ENCODE data around the gene TLX2. TPM values are rescaled to one million over a fixed set of nuclear protein-coding genes. Genes with fewer than 3 reads are reported as not detected.

Gene TLX2
- total RNA-seq, 3 donors from 2014 or later (not counting 1 experiment from before 2014, with no cell fraction given), result 0.23 to 0.45 TPM; not detected in 1

GRCh38 chr2:74548285-74548899 lies 34.1 kb downstream of the TLX2 start:
- Mint-ChIP-seq H3K27ac (no peak overlapping the region), H3K36me3 (no peaks in the 10 kb centered on the region), H3K4me1 (peaks cover 4 to 7% of the 10 kb centered on the region in 2 donors), H3K27me3 (ENCODE audit: low read depth in 2 of 2) (peaks cover 45 to 53% of the 10 kb centered on the region in 2 donors), H3K4me3 (peak overlapping the region; percentile 74), H3K9me3 (no peaks in the 10 kb centered on the region)
- 33% methylated on average over 26 of the region's 26 CpGs for WGBS (ENCODE audit: insufficient coverage)
- Histone ChIP-seq H3K4me3 (ENCODE audit: low read length) (peak overlapping the region; percentile 10), H3K9me3 (ENCODE audit: control insufficient read depth, insufficient read depth, low read length) (no peaks in the 10 kb centered on the region), H3K27me3 (ENCODE audit: control insufficient read depth, insufficient read depth, low read length) (peaks cover 23% of the 10 kb centered on the region), H3K4me1 (ENCODE audit: control insufficient read depth, insufficient read depth, low read length) (peaks cover 15% of the 10 kb centered on the region), H3K27ac (ENCODE audit: low read length) (no peak overlapping the region), H3K36me3 (ENCODE audit: control insufficient read depth, insufficient read depth, low read length) (no peaks in the 10 kb centered on the region)
- intact Hi-C loops (cut with micrococcal nuclease), result no loop called here
- DNase-seq, result no peak
- no peak for TF ChIP-seq CTCF (IDR thresholded peaks at IDR 0.05)
- no peak for ATAC-seq

GRCh38 chr2:74548900-74549826 lies 34.9 kb downstream of the TLX2 start:
- Histone ChIP-seq H3K27ac (ENCODE audit: low read length) (no peak overlapping the region), H3K9me3 (ENCODE audit: control insufficient read depth, insufficient read depth, low read length) (no peaks in the 10 kb centered on the region), H3K4me3 (ENCODE audit: low read length) (peak overlapping the region; percentile 21), H3K36me3 (ENCODE audit: control insufficient read depth, insufficient read depth, low read length) (no peaks in the 10 kb centered on the region), H3K27me3 (ENCODE audit: control insufficient read depth, insufficient read depth, low read length) (peaks cover 23% of the 10 kb centered on the region), H3K4me1 (ENCODE audit: control insufficient read depth, insufficient read depth, low read length) (peaks cover 23% of the 10 kb centered on the region)
- Mint-ChIP-seq H3K27me3 (ENCODE audit: low read depth in 2 of 2) (peaks cover 45 to 52% of the 10 kb centered on the region in 2 donors), H3K27ac (no peak overlapping the region), H3K4me3 (peak overlapping the region; percentile 43), H3K36me3 (no peaks in the 10 kb centered on the region), H3K9me3 (no peaks in the 10 kb centered on the region), H3K4me1 (peaks cover 4 to 12% of the 10 kb centered on the region in 2 donors)
- intact Hi-C loops (cut with micrococcal nuclease), result no loop called here
- WGBS (ENCODE audit: insufficient coverage), result 3% methylated on average over 85 of the region's 85 CpGs
- TF ChIP-seq CTCF (IDR thresholded peaks at IDR 0.05), result no peak
- ATAC-seq (peak in 2 of 3 donors; percentile 33 to 39), DNase-seq (no peak)

GRCh38 chr2:74550231-74550630 lies 36.0 kb downstream of the TLX2 start:
- Mint-ChIP-seq H3K4me3 (no peak overlapping the region), H3K4me1 (peaks cover 8 to 17% of the 10 kb centered on the region in 2 donors)

More at GRCh38 chr2:74550231-74550630, 36.0 kb downstream of the TLX2 start:
- Mint-ChIP-seq H3K27me3 (ENCODE audit: low read depth in 2 of 2) (peaks cover 45% of the 10 kb centered on the region in 2 donors), H3K27ac (no peak overlapping the region), H3K9me3 (no peaks in the 10 kb centered on the region), H3K36me3 (no peaks in the 10 kb centered on the region)
- Histone ChIP-seq H3K36me3 (ENCODE audit: control insufficient read depth, insufficient read depth, low read length) (no peaks in the 10 kb centered on the region), H3K4me3 (ENCODE audit: low read length) (no peak overlapping the region), H3K27ac (ENCODE audit: low read length) (no peak overlapping the region), H3K9me3 (ENCODE audit: control insufficient read depth, insufficient read depth, low read length) (no peaks in the 10 kb centered on the region), H3K27me3 (ENCODE audit: control insufficient read depth, insufficient read depth, low read length) (peaks cover 23% of the 10 kb centered on the region), H3K4me1 (ENCODE audit: control insufficient read depth, insufficient read depth, low read length) (peaks cover 27% of the 10 kb centered on the region)
- 95% methylated on average over 7 of the region's 7 CpGs for WGBS (ENCODE audit: insufficient coverage)
- ATAC-seq (no peak), DNase-seq (no peak)
- TF ChIP-seq CTCF (IDR thresholded peaks at IDR 0.05), result no peak
- intact Hi-C loops (cut with micrococcal nuclease), result no loop called here
